Cardiac fibroblast (primary cell): ENCODE data around the gene PANX2.

Experiments
- DNase-seq, 2 donors: peaks; one replicate each; pipeline versions ENCODE4 v3.0.0 to v3.0.0-alpha.2; 2010; ENCODE audit warnings: low read depth in 2 of 2
- H3K4me3 ChIP-seq, 2 donors: replicated peaks in 1 of 2; 1 replicate in 1 of 2; 2 replicates in 1 of 2; pipeline ENCODE4 v1.5.1; 2011; ENCODE audit warnings: low read depth in 2 of 2, low read length in 2 of 2, mild to moderate bottlenecking in 2 of 2, moderate library complexity in 1 of 2
- TF ChIP-seq, protein P1 (sequence below): IDR thresholded peaks from one replicate; pipeline ENCODE4 v1.5.1; 2011; ENCODE audit warnings: low read depth, mild to moderate bottlenecking, low read length, inconsistent platforms

The PANX2 gene

DNA sequence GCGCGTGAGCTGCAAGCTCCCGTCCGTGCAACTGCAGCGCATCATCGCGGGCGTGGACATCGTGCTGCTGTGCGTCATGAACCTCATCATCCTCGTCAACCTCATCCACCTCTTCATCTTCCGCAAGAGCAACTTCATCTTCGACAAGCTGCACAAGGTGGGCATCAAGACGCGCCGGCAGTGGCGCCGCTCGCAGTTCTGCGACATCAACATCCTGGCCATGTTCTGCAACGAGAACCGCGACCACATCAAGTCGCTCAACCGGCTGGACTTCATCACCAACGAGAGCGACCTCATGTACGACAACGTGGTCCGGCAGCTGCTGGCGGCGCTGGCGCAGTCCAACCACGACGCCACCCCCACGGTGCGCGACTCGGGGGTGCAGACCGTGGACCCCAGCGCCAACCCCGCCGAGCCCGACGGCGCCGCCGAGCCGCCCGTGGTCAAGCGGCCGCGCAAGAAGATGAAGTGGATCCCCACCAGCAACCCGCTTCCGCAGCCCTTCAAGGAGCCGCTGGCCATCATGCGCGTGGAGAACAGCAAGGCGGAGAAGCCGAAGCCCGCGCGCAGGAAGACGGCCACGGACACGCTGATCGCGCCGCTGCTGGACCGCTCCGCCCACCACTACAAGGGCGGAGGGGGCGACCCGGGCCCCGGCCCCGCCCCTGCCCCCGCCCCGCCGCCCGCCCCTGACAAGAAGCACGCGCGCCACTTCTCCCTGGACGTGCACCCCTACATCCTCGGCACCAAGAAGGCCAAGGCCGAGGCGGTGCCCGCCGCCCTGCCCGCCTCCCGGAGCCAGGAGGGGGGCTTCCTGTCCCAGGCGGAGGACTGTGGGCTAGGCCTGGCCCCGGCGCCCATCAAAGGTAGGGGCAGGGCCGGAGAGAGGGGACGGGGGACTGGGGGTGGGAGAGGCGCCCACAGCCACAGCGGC is 7.3 kb downstream of the PANX2 start:
- no peak for DNase-seq
- H3K4me3 ChIP-seq: no peak overlapping the region
- TF ChIP-seq, protein P1, sequence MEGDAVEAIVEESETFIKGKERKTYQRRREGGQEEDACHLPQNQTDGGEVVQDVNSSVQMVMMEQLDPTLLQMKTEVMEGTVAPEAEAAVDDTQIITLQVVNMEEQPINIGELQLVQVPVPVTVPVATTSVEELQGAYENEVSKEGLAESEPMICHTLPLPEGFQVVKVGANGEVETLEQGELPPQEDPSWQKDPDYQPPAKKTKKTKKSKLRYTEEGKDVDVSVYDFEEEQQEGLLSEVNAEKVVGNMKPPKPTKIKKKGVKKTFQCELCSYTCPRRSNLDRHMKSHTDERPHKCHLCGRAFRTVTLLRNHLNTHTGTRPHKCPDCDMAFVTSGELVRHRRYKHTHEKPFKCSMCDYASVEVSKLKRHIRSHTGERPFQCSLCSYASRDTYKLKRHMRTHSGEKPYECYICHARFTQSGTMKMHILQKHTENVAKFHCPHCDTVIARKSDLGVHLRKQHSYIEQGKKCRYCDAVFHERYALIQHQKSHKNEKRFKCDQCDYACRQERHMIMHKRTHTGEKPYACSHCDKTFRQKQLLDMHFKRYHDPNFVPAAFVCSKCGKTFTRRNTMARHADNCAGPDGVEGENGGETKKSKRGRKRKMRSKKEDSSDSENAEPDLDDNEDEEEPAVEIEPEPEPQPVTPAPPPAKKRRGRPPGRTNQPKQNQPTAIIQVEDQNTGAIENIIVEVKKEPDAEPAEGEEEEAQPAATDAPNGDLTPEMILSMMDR: no peak

DNA sequence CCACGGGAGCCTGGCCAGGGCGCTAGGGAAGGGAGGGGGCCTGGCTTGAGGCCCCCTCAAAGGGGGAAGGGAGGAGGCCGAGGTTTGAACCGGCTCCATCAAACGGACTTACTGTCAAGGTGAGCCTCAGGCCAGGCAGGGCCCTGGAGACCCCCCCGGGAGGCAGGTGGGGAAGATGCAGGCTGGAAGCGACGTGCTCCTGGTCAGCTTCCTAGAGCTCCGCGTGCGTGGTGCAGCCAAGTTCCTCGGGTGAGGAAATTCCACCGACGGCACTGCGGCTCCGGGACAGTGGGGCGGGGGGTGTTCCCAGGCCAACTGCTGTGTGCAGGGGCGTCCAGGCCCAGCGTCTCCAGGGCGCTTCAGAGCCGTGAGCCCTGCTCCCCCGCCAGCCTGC is 7.9 kb downstream of the PANX2 start:
- DNase-seq: no peak

DNA sequence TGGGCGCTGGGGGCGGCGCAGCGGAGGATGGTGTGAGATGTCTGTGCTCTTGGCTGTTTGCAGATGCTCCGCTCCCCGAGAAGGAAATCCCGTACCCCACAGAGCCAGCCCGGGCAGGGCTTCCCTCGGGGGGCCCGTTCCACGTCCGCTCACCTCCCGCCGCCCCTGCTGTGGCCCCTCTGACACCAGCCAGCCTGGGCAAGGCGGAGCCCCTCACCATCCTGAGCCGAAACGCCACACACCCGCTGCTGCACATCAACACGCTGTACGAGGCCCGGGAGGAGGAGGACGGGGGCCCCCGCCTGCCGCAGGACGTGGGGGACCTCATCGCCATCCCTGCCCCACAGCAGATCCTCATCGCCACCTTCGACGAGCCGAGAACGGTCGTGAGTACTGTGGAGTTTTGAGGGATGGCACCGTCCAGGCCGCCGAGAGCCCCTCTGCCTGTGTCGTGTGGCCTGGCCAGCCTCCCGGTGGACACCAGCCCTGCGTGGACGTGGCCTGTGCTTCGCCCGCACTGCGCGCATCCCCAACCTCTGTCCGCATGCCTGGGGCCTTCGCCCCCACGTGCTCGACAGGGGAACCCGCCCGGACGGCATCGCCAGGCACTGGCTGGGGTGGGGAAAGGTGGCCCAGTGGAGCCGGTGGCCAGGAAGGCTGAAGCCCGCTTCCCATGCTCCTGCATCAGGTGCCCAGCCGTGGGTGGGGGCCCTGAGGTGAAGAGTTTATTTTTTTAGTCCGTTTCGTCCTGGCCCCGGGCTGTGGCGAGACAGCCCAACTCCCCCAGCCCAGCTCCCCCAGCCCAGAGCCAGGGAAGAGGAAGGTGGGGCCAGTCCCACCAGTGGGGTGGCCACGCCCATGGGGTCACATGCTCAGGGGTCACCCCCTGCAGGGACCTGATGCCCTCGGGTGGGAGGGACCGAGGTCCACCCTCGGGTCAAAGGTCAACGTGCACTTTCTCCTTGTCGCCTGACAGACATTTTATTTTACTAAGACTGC is 8.6 kb downstream of the PANX2 start:
- TF ChIP-seq, protein P1: no peak
- no peak overlapping the region for H3K4me3 ChIP-seq
- DNase-seq: no peak

More for the DNA sequence above, 7.9 kb downstream of the PANX2 start:
- H3K4me3 ChIP-seq: no peak overlapping the region
- TF ChIP-seq, protein P1: no peak

DNA sequence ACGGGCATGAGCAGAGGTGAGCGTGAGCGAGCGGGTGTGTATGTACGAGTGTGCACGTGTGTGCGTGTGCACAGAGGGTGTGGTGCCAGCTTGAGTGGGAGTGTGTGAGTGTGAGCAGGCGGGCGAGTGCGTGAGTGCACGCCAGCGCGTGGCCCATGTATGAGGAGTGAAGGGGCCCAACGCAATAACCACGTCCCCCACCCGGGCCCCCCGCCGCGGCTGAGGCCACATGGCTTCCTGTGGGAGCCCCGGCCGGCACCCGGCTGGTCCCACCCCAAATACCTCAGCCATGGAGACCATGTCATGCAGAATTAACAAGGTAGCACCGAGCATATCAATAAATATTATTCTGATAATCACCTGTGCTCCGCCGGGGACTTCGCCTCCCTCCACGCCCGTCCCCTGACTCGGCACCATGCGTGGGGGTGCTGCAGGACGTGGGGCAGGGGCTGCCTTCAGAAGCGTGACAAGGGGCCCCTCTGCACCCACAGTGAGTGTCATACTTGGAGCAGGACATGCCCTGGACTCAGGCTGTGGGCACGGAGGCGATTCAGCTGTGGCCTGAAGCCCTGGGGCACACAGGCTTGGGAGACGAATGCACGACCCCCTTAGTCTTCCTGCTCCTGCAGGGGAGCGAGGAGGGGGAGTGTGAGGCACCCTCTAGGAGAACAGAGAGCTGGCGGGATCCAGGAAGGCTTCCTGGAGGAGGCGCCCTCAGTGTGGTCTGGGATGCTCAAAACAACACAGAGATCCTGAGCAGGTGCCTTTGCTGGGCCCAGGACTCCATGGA is 9.6 kb downstream of the PANX2 start:
- DNase-seq: no peak
- H3K4me3 ChIP-seq: no peak overlapping the region
- TF ChIP-seq, protein P1: no peak

DNA sequence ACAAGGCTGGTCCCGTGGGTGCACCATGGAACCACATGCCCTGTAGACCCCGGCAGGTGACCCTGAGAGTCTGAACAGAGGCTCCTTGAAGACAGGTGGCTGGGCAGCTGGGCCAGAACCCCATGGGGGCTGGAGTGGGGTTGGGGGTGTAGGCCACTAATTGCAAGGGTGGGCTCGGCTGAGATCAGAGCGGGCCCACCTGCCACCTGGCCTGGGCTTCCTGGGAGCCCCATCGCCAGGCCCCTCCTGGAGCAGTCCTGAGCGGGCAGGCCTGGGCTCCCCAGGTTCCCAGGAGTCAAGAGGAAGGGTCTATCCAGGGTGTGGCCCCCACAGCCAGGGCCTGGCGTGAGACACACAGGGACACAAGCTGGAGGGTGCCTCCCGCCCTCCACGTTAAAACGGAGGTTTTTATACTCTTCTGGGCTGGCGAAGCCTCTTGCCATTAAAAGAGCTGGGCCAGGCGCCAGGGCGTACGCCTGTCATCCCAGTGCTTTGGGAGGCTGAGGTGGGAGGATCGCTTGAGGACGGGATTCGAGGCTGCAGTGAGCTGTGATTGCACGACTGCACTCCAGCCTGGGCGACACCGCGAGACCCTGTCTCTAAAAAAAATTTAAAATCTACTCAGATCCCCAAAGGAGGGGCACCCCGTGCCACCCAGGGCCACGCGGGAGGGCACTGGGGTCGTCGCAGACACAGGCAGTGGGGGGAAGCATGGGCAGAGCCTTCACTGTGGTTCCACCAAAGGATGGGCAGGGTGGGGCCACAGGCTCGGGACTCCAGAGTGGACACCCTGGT is 10.4 kb downstream of the PANX2 start:
- H3K4me3 ChIP-seq: no peak overlapping the region
- no peak for DNase-seq
- TF ChIP-seq, protein P1: no peak
